Posterior cingulate gyrus (tissue), 11 donors: ENCODE results near the gene FBRSL1.
A peak's percentile ranks its signal among the peaks of the same experiment; 100 is the strongest.
"Not testable (repeated sequence)": the region's sequence is repeated elsewhere in the genome, so short reads cannot be mapped to it uniquely, and the experiment has no call there.

Experiments
- DNase-seq, 10 donors: peaks; one replicate each; pipeline versions ENCODE4 v3.0.0 to v3.0.0-alpha.2; 2020 to 2021; ENCODE audit warnings: mixed read lengths in 3 of 10
- intact Hi-C: fragments of 100-400 bp; cut with DNase I; formaldehyde crosslinking; loops from one replicate; pipeline ENCODE4 v1.15.1; 2023

FBRSL1 gene

DNA sequence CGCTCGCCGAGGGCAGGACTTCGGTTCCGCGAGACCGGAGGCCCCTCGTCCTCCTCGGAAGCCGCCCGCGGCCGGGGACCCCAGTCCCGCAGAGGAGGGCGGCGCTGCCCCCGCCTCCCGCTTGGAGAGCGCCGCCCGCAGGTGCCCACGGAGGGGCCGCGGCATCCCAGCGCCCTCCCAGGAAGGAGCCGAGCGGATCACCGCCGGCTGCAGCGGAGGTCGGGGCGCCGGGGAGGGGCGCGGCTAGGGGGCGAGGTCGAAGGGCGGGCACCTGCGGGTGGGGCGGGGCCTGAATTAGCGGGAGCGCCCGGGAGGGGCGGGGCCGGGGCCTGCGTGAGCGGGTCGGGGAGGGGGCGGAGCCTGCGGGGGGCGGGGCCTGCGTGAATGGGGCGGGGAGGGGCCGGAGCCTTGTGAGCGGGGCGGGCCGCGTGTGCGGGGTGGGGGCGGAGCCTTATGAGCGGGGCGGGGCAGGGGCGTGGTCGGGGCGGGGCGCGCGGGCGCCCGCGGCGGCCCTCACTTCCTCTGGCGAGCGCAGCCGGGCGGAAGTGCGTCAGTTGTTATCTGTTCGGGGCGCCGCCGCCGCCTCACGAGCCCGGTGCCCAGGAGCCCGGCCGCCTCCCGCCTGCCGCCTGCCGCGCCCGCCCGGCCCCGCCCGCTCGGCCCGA lies at the start of gene FBRSL1:
FBRSL1 (plus strand) TSS at position 550 of the 665 bp plus-strand sequence.
- intact Hi-C loops = loop anchor here (5.0 kb wide), 1 partner anchor 33 kb away; no protein-coding TSS in a partner anchor
- peak; percentile 75 to 98 (median 88) for DNase-seq

DNA sequence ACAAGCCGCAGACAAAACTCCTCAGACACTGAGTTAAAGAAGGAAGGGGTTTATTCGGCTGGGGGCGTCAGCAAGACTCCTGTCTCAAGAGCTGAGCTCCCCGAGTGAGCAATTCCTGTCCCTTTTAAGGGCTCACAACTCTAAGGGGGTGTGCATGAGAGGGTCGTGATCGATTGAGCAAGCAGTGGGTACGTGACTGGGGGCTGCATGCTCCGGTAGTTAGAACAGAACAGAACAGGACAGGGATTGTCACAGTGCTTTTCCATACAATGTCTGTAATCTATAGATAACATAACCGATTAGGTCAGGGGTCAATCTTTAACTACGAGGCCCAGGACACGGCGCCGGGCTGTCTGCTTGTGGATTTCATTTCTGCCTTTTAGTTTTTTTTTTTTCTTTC lies 49.5 kb upstream of the FBRSL1 start:
- intact Hi-C loops, DNase-seq: not testable (repeated sequence)

DNA sequence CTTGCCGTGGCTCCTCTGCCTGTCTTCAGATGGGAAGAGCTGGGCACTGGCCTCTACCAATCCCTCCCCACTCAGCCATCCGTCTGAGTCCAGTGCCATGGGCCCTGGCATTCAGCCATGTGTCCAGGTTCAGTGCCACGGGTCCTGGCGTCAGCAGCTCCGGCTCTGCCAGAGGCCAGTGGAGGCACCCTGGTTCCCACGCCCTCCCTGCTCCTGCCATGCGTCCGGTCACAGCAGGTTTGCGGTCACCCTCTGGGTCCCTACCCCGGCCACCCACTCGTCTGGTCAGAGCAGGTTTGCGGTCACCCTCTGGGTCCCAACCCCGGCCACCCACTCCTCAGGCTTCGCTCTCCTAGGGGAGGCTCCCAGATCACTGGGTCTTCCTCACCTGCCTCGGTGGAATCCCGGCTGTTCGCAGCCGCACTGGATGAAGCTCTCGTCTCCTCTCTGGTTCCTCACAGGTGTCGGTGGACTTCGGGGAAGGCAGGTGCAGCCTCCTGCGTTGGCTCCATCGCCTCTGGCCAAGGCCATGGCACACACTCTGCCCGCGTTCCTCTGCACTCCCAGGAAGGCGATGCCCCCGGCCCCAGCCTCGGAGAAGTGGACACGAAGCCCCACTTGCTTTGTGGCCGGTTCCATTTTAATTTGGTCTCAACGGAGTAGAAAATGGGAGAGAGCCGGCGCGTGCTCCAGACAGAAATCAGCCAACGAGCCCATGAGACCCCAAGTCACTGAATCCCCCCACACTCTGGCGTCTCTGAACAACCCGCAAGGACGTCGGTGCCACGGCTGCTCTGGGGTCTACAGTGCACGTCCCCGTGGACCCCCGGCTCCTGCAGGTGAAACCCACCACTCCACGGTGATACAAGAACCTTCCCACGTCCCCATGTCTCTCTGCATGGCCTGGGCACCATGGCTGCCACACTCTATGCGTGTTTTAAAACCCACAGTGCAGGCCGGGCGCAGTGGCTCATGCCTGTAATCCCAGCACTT lies 47.8 kb upstream of the FBRSL1 start:
- peak in 1 of 10 donors; percentile 80 for DNase-seq
- intact Hi-C loops = no loop called here

DNA sequence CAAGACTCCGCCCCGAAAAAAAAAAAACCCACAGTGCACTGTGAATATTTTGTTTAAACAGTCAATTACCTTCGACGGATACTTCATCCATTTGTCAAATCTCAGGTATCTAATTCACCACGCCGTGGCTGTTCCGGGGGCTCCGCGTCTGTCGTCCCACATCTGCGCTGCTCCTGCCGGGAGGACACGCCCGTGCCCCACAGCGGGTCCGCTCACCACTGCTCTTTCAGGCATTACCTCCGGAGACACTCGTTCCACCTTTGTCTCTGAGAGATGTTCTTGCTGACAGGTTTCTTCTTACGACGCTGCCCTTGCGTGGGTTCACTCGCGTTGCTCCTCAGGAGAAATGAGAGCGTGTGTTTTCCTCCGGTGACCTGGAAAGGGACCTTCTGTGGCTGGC lies 46.9 kb upstream of the FBRSL1 start:
- intact Hi-C loops = no loop called here
- peak in 1 of 10 donors; percentile 22 for DNase-seq

DNA sequence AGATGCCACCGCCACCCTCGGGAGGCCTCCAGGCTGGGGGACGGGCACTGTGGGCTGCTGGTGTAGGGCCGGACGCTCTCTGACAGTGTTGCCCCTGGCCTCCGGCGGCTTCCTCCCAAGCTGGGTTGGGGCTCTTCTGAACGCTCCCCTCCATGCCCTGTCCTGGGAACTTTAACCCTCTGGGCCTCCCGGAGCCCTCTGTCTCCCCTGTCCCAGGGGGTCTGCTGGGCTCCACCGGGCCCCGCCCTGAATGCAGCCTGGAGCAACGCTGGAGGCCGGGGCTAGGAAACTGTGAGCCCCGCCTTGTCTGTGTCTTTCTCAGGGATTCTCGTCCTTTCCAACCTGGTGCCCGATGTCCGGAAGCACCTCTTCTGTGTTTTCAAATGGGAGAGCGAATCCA lies 45.7 kb upstream of the FBRSL1 start:
- DNase-seq = no peak
- intact Hi-C loops = no loop called here

DNA sequence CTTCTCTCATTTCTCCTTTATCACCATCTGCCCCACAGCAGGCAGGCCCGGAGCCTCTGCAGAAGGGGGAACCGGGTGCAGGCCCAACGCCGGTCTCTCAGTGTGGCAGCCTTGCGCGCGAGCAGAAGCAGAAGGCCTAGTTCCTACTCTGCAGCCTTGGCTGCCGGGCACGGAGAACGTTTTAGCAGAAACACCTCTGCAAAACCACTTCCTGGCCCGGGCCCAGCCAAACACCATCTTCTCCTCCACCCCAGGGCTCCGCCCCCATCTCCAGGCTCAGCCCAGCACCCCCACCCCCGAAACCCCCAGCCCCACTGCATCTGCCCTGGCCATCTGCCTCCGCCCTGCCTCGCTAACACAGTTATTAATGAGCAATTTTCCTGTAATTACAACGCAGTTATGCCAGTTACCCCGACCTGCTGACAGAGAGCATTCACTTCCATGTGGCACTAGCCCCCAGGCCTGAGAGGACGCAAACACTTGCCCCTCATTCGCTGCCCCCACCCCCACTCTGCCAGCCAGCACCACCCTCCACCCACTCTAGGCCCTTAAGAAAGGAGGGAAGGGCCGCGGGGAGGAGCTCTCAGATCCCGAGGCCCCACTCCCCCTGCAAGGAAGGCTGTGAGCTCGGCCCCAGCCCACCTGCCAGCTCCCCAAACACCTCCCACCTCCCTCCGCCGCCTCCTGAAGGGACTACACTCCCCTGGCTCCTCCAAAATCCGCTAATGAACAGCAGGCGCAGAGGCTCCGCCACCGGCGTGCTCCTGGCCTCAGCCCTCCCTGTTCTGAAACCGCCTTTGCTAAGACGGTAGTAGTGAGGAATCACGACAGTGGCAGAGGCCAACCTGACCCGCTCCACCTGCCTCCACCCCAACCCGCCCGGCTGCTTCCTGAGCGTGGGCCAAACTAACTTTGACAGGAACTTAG lies 44.7 kb upstream of the FBRSL1 start:
- peak in 2 of 10 donors; percentile 73 to 85 for DNase-seq
- intact Hi-C loops = no loop called here

DNA sequence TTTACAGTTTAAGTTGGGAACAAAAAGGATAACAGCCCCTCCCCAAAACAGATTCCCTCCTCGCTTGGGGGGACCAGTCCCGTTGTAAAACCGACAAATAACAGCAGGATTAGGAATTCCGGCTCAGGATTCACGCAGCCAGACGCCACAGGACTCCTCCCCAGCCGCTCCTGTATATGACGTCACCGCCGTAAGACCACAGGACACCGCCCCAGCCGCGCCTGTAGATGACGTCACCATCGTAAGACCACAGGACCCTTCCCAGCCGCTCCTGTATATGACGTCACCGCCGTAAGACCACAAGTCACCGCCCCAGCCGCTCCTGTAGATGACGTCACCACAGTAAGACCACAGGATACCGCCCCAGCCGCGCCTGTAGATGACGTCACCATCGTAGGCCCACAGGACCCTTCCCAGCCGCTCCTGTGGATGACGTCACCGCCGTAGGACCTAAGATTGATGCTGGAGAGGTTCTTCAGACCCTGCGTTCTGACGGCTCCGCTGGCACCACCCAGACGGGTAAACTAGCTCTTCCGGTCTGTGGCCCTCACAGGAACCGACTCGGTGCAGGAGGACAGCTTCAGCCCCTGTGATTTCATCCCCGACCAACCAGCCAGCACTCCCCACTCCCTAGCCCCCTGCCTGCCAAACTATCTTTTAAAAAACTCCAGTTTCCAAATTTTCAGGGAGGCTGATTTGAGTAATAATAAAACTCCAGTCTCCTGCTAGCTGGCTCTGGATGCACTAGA lies 43.9 kb upstream of the FBRSL1 start:
- intact Hi-C loops = no loop called here
- DNase-seq = peak in 4 of 10 donors; percentile 48 to 88 (median 84)

DNA sequence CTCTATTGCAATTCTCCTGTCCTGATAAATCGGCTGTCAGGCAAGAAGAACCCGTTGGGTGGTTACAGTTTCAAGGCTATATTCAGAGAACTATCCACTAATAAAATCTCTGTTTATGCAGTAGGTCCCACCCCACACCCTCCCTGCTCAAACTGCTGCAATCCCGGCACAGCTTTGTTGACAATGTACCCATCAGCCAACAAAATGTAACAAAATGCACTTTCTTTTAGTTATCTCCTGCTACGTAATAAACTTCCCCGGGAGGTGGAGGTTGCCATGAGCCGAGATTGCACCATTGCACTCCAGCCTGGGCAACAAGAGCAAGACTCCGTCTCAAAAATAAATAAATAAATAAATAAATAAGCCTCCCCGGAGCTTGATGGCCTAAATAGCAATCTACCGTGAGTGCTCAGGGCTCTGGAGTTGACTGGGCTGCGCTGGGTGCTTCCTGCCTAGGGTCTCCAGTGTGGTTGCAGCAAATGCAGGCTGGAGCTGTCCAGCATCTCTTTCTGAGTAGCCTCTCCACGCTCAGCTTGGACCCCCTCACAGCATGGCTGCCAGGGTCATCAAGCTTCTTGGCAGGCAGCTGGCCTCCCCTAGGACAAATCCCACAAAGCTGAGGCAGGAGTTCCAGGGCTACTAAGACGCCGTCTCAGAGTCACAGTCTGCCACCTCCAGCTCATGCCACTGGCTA lies 43.2 kb upstream of the FBRSL1 start:
- intact Hi-C loops = no loop called here
- DNase-seq = peak in 3 of 10 donors; percentile 22 to 67 (median 54)

DNA sequence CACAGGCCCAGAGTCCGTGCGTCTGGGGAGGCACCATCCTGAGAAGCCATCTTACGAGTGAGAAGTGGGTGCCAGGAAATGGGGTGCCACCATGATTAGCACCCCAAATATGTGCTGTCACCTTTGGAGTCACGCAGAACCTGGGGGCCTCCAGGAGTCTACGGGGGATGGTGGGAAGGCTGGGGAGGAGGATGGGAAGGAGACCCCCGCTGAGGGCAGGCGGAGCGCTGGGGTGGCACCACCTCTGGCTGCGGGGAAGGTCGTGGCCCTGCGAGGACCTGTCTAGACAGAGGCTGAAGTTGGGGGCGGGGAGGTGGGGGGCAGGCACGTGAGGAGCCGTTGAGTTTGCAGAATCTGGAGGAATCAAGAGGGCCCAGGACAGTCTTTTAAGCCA lies 42.6 kb upstream of the FBRSL1 start:
- intact Hi-C loops = no loop called here
- DNase-seq = peak in 3 of 10 donors; percentile 34 to 78 (median 56)

DNA sequence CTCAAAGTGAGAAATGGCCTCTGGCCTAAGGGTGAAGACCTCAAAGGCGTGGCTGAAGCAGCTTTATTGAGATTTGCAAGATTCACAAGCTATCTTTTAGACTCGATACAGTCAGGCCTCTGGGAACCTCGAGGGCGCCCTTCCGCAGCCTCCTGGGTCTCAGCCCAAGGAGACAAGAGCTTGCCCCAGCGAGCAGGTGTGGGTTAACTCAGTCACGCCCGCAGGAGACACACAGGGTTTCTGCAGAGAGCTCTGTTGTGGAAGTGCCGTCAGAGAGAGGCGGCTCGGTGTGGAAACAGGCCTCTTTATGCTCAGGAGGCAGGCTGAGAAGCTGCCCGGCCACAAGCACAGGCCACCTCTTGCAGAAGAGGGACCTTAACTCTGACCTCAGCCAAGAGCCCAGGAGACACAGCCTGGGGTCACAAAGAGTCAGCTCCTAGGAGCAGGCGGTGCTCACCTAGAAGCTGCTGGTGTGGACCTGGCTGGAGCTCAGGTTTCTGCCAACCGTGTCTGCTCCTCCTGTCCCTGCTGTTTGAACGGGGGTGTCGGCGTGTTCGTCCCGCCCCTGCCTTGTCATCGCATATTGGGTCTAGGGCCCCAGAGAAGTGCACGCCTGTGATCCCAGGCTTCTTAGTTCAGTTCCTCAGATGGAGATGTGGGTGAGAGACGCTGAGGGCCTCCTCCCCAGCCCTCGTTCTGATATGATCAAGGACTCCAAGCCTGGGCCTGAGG lies 42.1 kb upstream of the FBRSL1 start:
- DNase-seq = peak in 3 of 10 donors; percentile 19 to 78 (median 76)
- intact Hi-C loops = no loop called here

DNA sequence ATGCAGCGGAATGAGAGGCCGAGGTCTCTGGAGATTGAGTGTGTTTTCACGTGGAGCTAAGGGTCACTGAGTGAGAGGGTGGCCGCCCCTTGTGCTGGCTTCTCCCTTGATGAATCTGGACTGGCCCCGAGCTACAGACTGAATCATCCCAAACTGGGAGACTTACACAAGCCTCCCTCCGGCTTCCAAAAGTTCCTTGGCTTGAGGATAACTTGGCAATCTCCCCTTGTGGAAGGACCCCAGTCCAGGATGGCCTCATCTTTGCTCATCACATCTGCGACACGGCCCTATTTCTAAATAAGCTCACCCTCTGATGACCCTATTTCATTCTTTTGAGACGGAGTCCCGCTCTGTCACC lies 41.5 kb upstream of the FBRSL1 start:
- DNase-seq = peak in 1 of 10 donors; percentile 8
- intact Hi-C loops = no loop called here

DNA sequence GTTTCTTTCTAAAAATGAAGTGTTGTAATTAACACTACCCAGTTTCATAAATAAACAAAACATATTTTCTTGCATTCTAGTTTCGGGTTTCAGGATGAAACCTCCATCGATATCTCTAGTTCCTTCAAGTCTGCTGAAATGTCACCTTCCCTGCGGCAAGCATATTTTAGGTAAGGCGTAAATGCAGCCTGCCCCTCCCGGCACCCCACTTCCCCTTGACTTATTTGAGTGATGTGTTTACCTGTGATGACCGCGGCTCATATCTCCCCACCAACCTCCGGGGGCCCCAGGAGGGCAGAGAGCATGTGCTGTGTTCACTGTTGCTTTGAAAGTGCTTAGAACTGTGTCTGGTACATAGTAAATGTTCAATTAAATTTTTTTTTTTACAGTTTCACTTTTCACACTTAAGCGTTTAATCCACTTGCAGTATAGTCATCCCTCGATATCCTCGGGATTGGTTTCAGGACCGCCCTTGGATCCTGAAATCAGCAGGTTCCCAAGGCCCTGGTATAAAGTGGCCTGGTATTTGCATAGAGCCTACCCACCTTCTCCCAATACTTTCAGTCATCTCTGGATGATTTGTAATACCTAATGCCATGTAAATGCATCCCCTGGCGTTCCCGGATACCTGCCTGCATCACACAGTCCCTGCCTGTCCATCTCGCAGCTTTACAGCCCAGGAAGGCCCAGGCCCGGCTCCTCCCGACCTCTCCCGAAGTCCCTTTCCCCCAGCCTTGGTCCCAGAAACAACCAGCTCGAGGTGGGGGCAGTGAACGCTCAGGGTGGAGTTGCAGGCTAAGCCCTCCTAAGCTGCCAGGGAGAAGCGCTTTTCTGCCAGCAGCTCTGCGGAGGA lies 40.2 kb upstream of the FBRSL1 start:
- peak in 3 of 10 donors; percentile 53 to 62 (median 53) for DNase-seq
- intact Hi-C loops = no loop called here

DNA sequence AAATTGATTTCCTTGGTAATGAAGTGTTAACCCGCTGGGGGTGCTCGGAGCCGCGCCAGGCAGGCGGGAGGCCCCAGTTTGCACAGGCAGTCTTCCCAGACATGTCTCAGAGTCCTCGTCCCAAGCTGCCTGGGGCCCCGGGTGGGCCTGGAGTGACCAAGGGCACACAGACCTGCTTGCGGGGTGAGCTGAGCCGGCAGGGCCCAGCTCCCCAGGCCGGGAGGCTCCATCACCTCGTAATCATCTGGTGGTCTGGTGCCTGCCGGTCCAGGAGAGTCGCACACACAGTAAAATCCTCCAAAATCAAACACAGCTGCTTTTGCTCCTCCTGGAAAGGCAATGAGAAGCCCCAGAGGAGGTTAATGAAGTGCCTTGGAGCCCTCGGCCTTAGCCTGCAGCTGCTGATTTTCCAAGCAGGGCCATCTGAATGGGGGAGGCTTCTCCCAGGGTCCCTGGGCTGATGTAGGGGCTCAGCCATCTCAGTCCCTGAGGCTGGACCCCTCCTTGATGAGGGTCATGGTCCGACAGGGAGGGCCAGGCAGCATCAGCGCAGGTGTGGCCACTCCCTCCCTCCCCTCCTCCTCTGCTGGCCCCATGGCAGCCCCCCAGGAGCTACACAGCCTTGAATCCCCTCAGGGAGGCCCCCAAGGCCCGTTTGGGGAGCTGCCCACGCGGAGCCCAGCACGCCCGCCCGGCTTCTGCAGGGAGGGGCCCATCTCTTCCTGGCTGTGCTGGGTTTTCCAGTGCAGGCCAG lies 39.4 kb upstream of the FBRSL1 start:
- peak in 4 of 10 donors; percentile 24 to 77 (median 58) for DNase-seq
- intact Hi-C loops = no loop called here

DNA sequence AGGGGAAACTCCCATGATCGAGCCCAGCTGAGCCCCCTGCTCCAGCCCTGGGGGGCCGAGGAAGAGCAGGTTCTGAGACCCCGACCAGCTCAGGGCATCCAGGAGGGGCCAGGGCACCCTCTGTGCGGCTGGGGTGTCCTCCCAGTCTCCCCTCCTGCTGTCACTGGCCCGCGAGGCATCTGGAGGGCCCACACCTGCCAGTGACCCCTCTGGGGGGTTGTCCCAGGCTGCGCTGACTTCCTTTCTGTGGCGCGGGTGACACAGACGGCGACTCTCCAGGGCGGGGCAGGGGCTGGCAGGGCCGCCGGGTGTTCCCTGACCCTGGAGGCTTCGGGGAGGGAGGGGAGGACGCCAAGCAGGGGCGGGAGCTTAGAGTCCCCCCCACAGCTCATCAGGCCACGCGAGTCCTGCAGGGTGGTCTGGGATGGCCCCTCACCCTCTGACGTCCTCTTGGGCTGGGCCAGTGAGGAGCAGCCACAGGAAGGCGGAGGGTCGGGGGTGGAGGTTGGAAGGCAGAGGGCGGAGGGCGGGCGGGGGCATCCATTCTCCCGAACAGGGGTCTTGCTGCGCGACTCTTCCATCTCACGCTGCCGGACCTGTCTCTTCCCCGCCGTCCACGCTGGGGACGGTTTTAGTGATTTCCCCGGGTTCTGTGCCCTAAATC lies 38.6 kb upstream of the FBRSL1 start:
- intact Hi-C loops = no loop called here
- peak in 4 of 10 donors; percentile 21 to 76 (median 50) for DNase-seq

DNA sequence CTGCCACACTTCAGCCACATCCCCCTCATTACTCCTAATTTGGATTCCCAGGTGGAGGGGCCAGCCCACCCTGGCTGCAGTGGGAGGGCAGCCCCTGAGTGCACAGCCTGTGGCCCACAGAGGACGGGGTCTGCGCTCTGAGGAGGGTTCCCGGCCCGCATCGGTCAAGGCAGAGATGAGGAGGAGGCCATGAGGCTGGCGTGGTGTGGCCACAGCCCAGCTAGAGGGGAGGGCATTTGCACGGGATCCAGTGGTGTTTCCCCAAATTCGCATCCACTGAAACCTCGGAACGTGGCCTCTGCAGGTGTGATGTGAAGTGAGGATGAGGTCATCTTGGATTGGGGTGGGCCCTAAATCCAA lies 38.1 kb upstream of the FBRSL1 start:
- peak in 3 of 10 donors; percentile 17 to 50 (median 17) for DNase-seq
- intact Hi-C loops = no loop called here
